Pancreas (tissue), 10 donors: ENCODE results near the gene RFT1. TPM values are rescaled to one million over a fixed set of nuclear protein-coding genes. Genes with fewer than 3 reads are reported as not detected.

Experiments used
- ATAC-seq, 4 donors: fragments of 200-7000 bp; cut with Tn5 transposase; one replicate each; pipeline versions ENCODE4 v1.8.0 to v1.9.1; 2020; ENCODE audit warnings: mild to moderate bottlenecking in 4 of 4, moderate library complexity in 4 of 4
- DNase-seq, 6 donors: peaks; one replicate each; pipeline ENCODE4 v3.0.0-alpha.2; 2020
- FAIRE-seq: peaks from 2 replicates; lab custom pipeline; 2012; peaks lifted over from hg19 to GRCh38; lab: Jason Lieb, UNC
- H3K27ac ChIP-seq, 4 donors: fragments of 200-600 bp; sonication (generic); 1 replicate in 3 of 4; 2 replicates in 1 of 4; pipeline versions ENCODE4 v1.5.0 to v1.8.0; 2020
- H3K27me3 ChIP-seq, 4 donors: fragments of 200-600 bp; one replicate each; pipeline ENCODE4 v1.8.0; 2021
- H3K36me3 ChIP-seq, 3 donors: fragments of 200-600 bp; sonication (generic) in 1 of 3; one replicate each; pipeline versions ENCODE4 v1.5.0 to v1.8.0; 2020 to 2021
- H3K4me1 ChIP-seq, 3 donors: fragments of 200-600 bp; one replicate each; pipeline ENCODE4 v1.8.0; 2021
- H3K4me3 ChIP-seq, 4 donors: fragments of 200-600 bp; sonication (generic) in 2 of 4; one replicate each; pipeline versions ENCODE4 v1.5.0 to v1.8.0; 2020 to 2021
- H3K9me3 ChIP-seq, 4 donors: fragments of 200-600 bp; one replicate each; pipeline ENCODE4 v1.8.0; 2021
- CTCF ChIP-seq, 4 donors: fragments of 200-600 bp; sonication (generic) in 3 of 4; IDR thresholded peaks; one replicate each; pipeline versions ENCODE4 v1.5.0 to v1.8.0; 2021; ENCODE audit warnings: antibody characterized with exemption in 4 of 4
- WGBS, 2 donors: extraction: QIAGEN DNeasy Blood & Tissue Kit; methylation state at CpG; one replicate each; pipeline ENCODE4 v1.1.7; 2013; 5-methylcytosine and 5-hydroxymethylcytosine counted together
- intact Hi-C, 3 donors: fragments of 100-400 bp; cut with DNase I; formaldehyde crosslinking; loops; one replicate each; pipeline versions ENCODE4 v1.11.1 to v1.14.2; 2022
- polyA plus RNA-seq, 2 donors: library from polyadenylated mRNA; stranded (reverse); fragments of 200-250 nt; gene quantifications; one replicate each; pipeline ENCODE4 v1.2.3, GENCODE V29; 2013
- total RNA-seq, 6 donors: library from RNA; stranded (reverse); fragmentation: NEBNext Ultra II Directional in 4 of 6; extraction: Animal tissue kit (Norgen Biotek cat#: 25700) in 4 of 6; gene quantifications; one replicate each; pipeline versions ENCODE4 v1.2.1 to v1.2.4, GENCODE V29; 2021 to 2023
- donor health status: healthy with polysubstance abuse.
- donor health status: DM: no; HTN: no; CAD: no; lungs with moderate emphysema.
- donor health status: DM: no; HTN: no; CAD: no.
- donor health status: control.
- donor health status: control.
- donor health status: Bipolar disorder and iron deficiency.
- donor health status: DM: yes; HTN: yes; CAD: no.
- donor health status: DM: no; HTN: no; CAD: no.
- donor health status: DM: no; HTN: no; CAD: no.
- donor health status: DM: yes; HTN: yes; CAD: no.

The RFT1 gene
- total and polyA plus RNA-seq, 8 donors, result 6.9 to 20.4 (median 15.0) TPM

GRCh38 chr3:53083949-53084309 is 46.3 kb downstream of the RFT1 start:
- Histone ChIP-seq H3K36me3 (no peaks in the 10 kb centered on the region), H3K4me3 (no peak overlapping the region), H3K9me3 (no peaks in the 10 kb centered on the region), H3K27me3 (no peaks in the 10 kb centered on the region), H3K4me1 (peaks cover 0 to 3% (median 0%) of the 10 kb centered on the region in 3 donors), H3K27ac (peak overlapping the region in 3 of 4 donors; percentile 33 to 55 (median 44))
- DNase-seq (peak in 1 of 6 donors; percentile 51), ATAC-seq (peak; percentile 17 to 31 (median 24)), FAIRE-seq (no peak)
- TF ChIP-seq CTCF (IDR thresholded peaks at IDR 0.05), result no peak
- WGBS, 2 donors, result 15 to 26% methylated on average over 3 of the region's 3 CpGs
- intact Hi-C loops, result no loop called here

DNA sequence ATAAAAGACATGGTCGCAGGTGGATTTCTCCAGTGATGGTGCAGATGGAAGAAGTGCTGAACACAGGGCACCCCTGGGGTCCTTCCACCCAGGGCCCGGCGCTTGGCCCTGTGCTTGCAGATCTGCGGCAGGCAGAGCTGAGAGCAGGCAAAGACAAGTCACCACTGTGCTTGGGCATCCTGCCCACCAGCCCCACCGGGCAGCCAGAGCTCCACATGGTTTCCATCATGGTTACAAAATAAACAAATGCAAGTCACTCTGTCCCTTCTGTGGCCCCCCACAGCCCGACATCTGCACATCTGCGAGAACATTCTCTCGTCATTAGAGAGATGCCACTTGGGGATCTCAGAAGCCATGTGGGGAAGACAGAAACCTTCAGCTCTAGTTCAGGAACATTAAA is 46.7 kb downstream of the RFT1 start:
- DNase-seq (peak in 3 of 6 donors; percentile 34 to 55 (median 49)), ATAC-seq (peak; percentile 16 to 36 (median 26)), FAIRE-seq (no peak)
- no peak for TF ChIP-seq CTCF (IDR thresholded peaks at IDR 0.05)
- Histone ChIP-seq H3K36me3 (no peaks in the 10 kb centered on the region), H3K27ac (peak overlapping the region in 2 of 4 donors; percentile 44 to 55), H3K4me1 (peaks cover 0 to 3% (median 0%) of the 10 kb centered on the region in 3 donors), H3K4me3 (no peak overlapping the region), H3K9me3 (no peaks in the 10 kb centered on the region), H3K27me3 (no peaks in the 10 kb centered on the region)
- intact Hi-C loops, result no loop called here
- WGBS, 2 donors, result 56 to 59% methylated on average over 8 of the region's 8 CpGs

DNA sequence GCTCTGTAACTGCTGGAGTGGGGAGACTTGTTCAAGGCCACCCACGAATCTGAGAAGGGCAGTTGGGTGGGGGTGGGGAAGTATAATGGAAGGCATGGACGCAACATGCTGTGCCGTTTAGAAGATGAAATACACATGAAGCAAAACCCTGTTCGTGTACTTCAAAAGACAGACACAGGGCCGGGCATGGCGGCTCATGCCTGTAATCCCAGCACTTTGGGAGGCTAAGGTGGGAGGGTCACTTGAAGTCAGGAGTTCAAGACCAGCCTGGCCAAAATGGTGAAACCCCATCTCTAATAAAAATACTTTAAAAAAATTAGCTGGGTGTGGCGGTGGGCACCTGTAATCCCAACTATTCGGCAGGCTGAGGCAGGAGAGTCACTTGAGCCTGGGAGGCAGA is 47.5 kb downstream of the RFT1 start:
- H3K27me3 ChIP-seq, result no peaks in the 10 kb centered on the region
- FAIRE-seq (no peak), DNase-seq (peak in 1 of 6 donors; percentile 15), ATAC-seq (no peak)
- intact Hi-C loops, result no loop called here
- 72 to 76% methylated on average over 8 of the region's 8 CpGs for WGBS, 2 donors
- H3K27ac ChIP-seq, result no peak overlapping the region
- H3K36me3 ChIP-seq, result no peaks in the 10 kb centered on the region
- peaks cover 0 to 3% (median 0%) of the 10 kb centered on the region in 3 donors for H3K4me1 ChIP-seq
- H3K4me3 ChIP-seq, result no peak overlapping the region
- TF ChIP-seq CTCF (IDR thresholded peaks at IDR 0.05), result no peak
- no peaks in the 10 kb centered on the region for H3K9me3 ChIP-seq

DNA sequence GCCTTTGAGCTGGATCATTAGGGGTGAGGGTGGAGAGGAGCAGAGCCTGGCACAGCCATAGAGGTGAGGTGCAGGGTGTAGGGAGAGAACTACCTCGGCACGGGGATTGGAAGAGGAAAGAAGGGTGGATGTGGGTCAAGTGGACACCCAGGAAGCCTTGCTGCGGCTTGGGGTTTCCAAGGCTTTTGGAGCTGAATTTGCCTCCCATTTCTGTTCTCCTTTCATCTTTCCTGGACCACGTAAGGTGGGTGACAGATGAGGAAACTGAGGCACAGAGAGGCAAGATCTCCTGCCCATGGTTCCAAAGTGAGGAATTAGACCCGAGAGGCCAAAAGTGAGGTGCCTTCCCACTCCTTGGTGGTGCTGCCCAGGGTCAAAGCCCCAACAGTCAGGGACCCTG is 48.9 kb downstream of the RFT1 start:
- peaks cover 0 to 3% (median 0%) of the 10 kb centered on the region in 3 donors for H3K4me1 ChIP-seq
- intact Hi-C loops, result no loop called here
- DNase-seq (peak in 1 of 6 donors; percentile 30), FAIRE-seq (no peak), ATAC-seq (no peak)
- no peaks in the 10 kb centered on the region for H3K36me3 ChIP-seq
- H3K9me3 ChIP-seq, result no peaks in the 10 kb centered on the region
- TF ChIP-seq CTCF (IDR thresholded peaks at IDR 0.05), result no peak
- no peak overlapping the region for H3K27ac ChIP-seq
- WGBS, 2 donors, result 86 to 92% methylated on average over 5 of the region's 5 CpGs
- H3K4me3 ChIP-seq, result no peak overlapping the region
- no peaks in the 10 kb centered on the region for H3K27me3 ChIP-seq

GRCh38 chr3:53080612-53081205 is 49.5 kb downstream of the RFT1 start:
- Histone ChIP-seq H3K4me1 (peaks cover 0 to 3% (median 0%) of the 10 kb centered on the region in 3 donors), H3K4me3 (no peak overlapping the region), H3K27me3 (no peaks in the 10 kb centered on the region), H3K27ac (no peak overlapping the region), H3K9me3 (no peaks in the 10 kb centered on the region), H3K36me3 (no peaks in the 10 kb centered on the region)
- TF ChIP-seq CTCF (IDR thresholded peaks at IDR 0.05), result no peak
- DNase-seq, result peak in 1 of 6 donors; percentile 45
- FAIRE-seq, result no peak
- no peak for ATAC-seq
- WGBS, 2 donors, result 80 to 82% methylated on average over 7 of the region's 7 CpGs
- intact Hi-C loops, result no loop called here
